Body of pancreas (tissue), 4 donors: ENCODE data around the gene MAL.

Experiments
- CTCF ChIP-seq, 7 experiments: fragments of 450-650 bp in 4 of 7; fragments of 200-600 bp in 3 of 7; sonication (generic) in 3 of 7; IDR thresholded peaks; one replicate each; pipeline ENCODE4 v1.5.1; 2016 to 2019; ENCODE audit warnings: antibody characterized with exemption in 7 of 7
- POLR2A ChIP-seq, 3 donors: fragments of 450-650 bp; IDR thresholded peaks; one replicate each; pipeline ENCODE4 v1.6.1; 2016; ENCODE audit warnings: antibody characterized with exemption in 3 of 3, mild to moderate bottlenecking in 2 of 3

- TF ChIP-seq CTCF (IDR thresholded peaks at IDR 0.05) (no peak), POLR2A (IDR thresholded peaks at IDR 0.05) (no peak)
Observed at GRCh38 chr2:95034818-95035217, 9.3 kb downstream of the MAL start.
